ENCODE data around the gene SRGAP1. TPM values are rescaled to one million over a fixed set of nuclear protein-coding genes. Genes with fewer than 3 reads are reported as not detected.
A peak's percentile ranks its signal among the peaks of the same experiment; 100 is the strongest.

SRGAP1 gene
- total RNA-seq, 1 donor from 2014 or later = 16.0 TPM

- intact Hi-C loops (cut with DNase I) = loop anchor here (5.0 kb wide), 1 partner anchor 1347 kb away; no protein-coding TSS in a partner anchor
- DNase-seq (ENCODE audit: low spot score) (no peak), ATAC-seq (no peak)
These were observed 74.3 kb downstream of the SRGAP1 start for GRCh38 chr12:63918800-63919300.

DNA sequence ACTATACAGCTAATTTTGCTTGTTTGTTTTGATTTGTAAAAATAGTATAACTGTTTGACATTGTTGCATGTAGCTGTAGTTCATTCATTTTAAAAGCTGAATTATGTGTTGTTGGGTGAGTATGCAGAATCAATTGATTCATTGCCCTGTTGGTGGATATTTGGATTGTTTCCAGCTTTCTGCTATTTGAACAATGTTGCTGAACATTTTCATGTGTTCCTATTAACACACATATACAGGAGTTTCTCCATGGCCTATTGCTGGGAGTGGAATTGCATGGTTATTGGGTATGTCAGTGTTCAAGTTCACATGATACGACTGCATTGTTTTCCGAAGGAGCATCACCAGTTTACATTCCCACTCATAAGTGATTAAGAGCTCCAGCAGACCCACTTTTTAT lies 75.3 kb downstream of the SRGAP1 start:
- intact Hi-C loops (cut with DNase I) = loop anchor here (5.0 kb wide), 1 partner anchor 1347 kb away; no protein-coding TSS in a partner anchor
- ATAC-seq (no peak), DNase-seq (ENCODE audit: low spot score) (no peak)

GRCh38 chr12:63921157-63921556 lies 76.7 kb downstream of the SRGAP1 start:
- DNase-seq (ENCODE audit: low spot score) = no peak
- no peak for ATAC-seq
- intact Hi-C loops (cut with DNase I) = no loop called here

DNA sequence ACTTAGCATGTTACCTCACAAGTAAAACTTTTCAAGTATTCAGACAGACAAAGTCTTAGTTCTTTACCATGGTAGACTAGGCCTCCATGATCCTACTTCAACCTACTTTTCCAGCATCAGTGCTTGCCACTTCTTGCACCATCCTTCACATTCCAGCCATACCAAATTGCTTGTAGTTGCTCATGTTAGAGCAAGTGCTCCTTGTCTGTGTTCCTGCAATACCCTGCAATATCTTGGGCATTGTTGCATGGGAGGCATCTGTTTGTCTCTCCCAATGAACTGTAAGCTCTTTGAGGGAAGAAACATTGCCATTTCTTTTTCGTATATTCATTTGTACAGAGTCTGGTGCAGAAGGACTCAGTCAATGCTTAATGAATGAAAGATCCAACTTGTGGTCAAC lies 78.0 kb downstream of the SRGAP1 start:
- no peak for ATAC-seq
- DNase-seq (ENCODE audit: low spot score) = no peak
- intact Hi-C loops (cut with DNase I) = no loop called here

GRCh38 chr12:63924781-63925180 lies 80.3 kb downstream of the SRGAP1 start:
- ATAC-seq (no peak), DNase-seq (ENCODE audit: low spot score) (no peak)
- intact Hi-C loops (cut with DNase I) = no loop called here

- intact Hi-C loops (cut with DNase I) = no loop called here
- no peak for DNase-seq (ENCODE audit: low spot score)
- no peak for ATAC-seq
These were observed 83.0 kb downstream of the SRGAP1 start for GRCh38 chr12:63927511-63927910.

DNA sequence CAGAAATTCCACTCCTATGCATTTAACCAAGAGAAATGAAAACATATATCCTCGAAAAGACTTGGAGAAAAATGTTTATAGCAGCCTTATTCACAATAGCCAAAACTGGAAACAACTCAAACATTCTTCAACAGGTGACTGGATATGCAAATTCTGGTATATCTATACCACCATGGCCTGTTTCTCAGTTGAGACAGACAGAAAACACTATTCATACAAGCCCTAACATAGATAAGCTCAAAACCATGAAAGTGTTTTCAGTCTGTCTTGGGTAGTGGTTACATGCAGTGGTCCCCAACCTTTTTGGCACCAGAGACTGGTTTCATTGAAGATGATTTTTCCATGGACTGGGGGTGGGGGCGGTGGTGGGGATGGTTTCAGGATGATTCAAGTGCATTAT lies 83.8 kb downstream of the SRGAP1 start:
- no peak for ATAC-seq
- intact Hi-C loops (cut with DNase I) = no loop called here
- no peak for DNase-seq (ENCODE audit: low spot score)

GRCh38 chr12:63929426-63929825 lies 84.9 kb downstream of the SRGAP1 start:
- ATAC-seq (no peak), DNase-seq (ENCODE audit: low spot score) (no peak)
- intact Hi-C loops (cut with DNase I) = no loop called here

- DNase-seq (ENCODE audit: low spot score) = no peak
- intact Hi-C loops (cut with DNase I) = no loop called here
- peak; percentile 55 for ATAC-seq
These were observed 86.5 kb downstream of the SRGAP1 start for GRCh38 chr12:63930971-63931370.

DNA sequence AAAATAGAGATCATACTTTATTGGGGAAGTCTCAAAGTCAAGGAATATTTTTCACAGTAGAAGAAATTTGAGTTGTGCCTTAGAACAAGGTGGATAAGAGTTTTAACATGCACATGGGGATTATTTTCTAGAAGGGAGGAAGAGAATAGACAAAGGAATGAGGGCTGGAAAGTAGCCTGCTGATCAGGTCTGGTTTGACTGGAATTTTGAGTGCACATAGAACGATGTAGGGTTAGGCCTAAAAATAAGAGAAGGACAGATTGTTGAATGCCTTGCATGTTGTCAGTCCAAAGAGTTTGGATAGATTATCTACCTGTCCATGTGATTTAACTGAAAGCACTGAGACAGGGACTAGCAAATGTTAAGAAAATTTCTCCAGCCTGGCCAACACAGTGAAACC lies 87.2 kb downstream of the SRGAP1 start:
- intact Hi-C loops (cut with DNase I) = no loop called here
- DNase-seq (ENCODE audit: low spot score) = no peak
- ATAC-seq = no peak

- intact Hi-C loops (cut with DNase I) = no loop called here
- ATAC-seq (no peak), DNase-seq (ENCODE audit: low spot score) (no peak)
These were observed 90.4 kb downstream of the SRGAP1 start for GRCh38 chr12:63934936-63935335.

DNA sequence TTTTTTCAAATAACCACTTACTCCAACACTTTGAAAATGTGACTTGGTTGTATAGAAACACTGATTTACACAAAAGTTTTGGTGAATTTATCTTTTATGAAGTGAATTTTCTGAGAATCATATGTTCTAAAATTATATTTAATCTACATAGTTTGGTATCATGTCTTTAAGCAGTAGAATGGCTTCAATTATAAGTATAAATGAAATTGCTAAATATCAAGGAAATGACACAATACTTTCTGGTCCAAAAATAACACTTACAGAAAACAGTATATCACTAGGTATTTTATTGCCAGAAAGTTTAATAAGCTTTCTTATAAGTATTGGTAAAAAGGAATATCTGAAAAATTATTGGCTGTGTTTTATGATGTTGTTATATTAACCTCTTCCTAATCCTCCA lies 90.9 kb downstream of the SRGAP1 start:
- intact Hi-C loops (cut with DNase I) = no loop called here
- no peak for ATAC-seq

GRCh38 chr12:63937378-63938316 lies 93.1 kb downstream of the SRGAP1 start:
- intact Hi-C loops (cut with DNase I) = no loop called here
- peak; percentile 68 for ATAC-seq

More for the DNA sequence above, 90.9 kb downstream of the SRGAP1 start:
- DNase-seq (ENCODE audit: low spot score) = no peak

DNA sequence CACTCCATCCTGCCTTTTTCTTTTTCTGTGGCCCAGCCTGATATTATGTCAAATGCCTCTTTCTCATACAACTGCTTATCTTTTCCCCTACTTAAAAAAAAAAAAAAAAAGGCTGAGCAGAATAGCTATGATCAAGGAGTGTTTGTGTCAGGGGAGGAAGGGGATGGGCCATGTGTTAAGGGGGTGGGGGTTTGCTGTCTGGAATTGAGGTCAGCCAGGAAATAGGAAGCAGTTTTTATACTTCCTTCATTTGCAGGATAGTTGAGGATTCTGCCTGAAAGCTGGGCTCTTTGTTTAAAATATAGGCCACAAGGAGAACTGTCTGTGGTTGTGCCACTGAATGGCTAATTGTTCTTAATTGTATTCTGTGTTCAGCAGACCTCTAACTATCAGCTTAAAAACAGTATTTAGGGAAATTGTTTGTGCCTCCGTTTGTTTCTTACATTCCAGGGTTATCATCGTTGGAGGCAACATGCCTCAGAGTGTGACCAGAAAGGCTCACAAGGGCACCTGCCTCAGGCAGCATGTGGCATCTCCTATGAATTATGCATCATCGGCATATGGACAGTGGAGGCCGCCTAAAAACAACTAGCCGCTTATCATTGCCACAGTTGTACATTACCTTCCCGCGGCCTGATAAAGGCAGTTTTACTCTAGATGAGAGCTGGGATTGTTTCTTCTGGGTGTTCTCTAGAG lies 96.0 kb downstream of the SRGAP1 start:
- no peak for ATAC-seq
- DNase-seq (ENCODE audit: low spot score) = no peak
- intact Hi-C loops (cut with DNase I) = no loop called here

More at GRCh38 chr12:63937378-63938316, 93.1 kb downstream of the SRGAP1 start:
- no peak for DNase-seq (ENCODE audit: low spot score)

- ATAC-seq (no peak), DNase-seq (ENCODE audit: low spot score) (no peak)
- intact Hi-C loops (cut with DNase I) = no loop called here
These were observed 96.8 kb downstream of the SRGAP1 start for GRCh38 chr12:63941166-63941800.

DNA sequence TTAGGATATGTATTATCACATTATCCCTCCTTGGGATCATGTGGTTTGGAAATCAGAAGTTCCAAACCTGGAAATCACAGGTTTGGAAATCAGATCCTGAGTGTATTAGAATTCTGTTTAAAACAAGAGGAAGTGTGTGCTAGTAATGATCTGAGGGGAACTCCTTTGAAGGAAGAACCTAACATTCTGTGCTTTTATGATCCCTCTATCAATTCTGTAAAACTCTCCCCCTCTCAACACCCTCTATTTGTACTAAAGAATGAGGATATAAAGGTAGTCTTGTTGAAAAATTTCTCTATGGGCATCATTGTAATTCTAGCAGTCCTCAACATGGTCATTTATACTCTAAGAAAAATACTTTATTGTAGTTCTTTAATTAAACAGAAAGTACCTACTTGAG lies 97.4 kb downstream of the SRGAP1 start:
- ATAC-seq (no peak), DNase-seq (ENCODE audit: low spot score) (no peak)
- intact Hi-C loops (cut with DNase I) = no loop called here

DNA sequence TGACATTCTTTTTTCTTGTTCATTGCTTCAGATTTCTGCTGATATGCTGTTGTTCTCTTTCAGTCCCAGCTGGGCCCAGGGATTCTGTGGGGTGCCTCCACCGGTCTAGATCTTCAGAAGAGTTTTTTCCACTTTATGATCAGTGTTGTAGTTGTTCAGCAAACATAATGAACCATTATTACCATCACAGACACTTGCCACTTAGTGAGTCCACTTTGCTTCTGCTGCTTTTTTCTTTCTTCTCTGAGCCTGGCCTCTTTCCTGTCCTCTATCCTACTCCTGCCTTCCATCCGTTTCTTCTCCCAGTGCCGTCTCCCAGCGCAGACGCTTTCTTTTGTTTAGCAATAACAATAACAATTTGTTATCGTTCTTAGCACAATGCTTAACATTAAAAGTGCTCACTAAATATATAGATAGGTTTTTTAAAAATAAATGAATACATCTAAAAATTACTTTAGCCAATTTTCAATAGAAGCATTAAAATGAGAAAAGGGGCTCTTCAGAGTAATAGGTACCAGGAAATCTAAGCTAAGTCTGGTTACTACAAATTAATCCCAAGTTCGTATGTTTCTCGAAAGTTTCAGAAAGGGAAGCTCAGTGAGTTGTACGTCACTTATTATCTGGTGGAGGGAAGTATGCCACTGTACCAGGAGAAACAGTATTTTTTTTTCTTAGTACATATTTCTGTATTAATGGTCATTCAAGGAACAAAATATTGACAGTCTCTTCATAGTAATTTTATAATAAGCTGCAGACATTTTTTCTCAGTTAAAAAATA lies 98.2 kb downstream of the SRGAP1 start:
- ATAC-seq = no peak
- no peak for DNase-seq (ENCODE audit: low spot score)
- intact Hi-C loops (cut with DNase I) = no loop called here

DNA sequence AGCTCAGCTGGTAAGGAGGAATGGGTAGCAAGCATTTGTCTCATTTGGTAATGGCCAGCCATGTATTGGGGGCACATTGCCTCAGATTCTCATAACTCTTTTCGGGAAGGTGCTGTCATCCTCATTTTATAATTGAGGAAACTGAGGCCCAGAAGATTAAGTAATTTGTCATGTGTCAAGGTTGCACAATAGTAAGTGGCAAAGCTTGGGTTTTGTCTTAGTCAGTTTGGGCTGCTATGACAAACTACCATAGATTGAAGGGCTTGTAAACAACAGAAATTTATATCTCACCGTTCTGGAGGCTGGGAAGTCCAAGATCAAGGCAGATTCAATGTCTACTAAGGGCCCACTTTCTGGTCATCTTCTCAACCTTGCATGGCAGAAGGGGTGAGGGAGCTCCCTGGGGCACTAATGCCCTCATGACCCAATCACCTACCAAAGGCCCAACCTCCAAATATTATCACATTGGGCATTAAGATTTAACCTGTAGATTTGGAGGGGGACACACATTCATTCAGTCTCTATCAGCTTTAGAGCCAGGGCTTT lies 99.6 kb downstream of the SRGAP1 start:
- no peak for ATAC-seq
- intact Hi-C loops (cut with DNase I) = no loop called here

More for the DNA sequence above, 99.6 kb downstream of the SRGAP1 start:
- DNase-seq (ENCODE audit: low spot score) = no peak

Data from sciatic nerve (tissue), 2 donors.